ENCODE results near the gene STK39.

DNA sequence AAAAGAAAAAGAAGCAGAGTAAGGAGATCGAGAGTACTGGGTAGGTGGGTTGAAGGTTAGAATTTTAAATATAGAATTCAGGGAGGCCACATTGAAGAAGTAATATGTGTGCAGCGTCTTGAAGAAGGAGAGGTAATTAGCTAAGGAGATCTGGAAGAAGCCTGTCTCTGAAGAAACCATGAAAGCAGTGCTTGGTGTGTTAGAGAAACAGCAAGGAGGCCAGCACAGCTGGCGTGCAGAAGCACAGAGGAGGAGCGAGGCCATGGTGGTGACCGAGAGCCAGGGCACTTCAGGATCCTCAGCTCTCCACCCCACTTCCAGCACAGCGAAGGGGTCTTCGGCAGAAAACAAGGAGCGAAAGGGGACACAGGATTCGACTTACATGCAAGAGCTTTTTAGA lies 305.8 kb downstream of the STK39 start:
- no peak for TF ChIP-seq EZH2 (IDR thresholded peaks at IDR 0.05; ENCODE audit: borderline replicate concordance, insufficient read depth, low read depth, low read length, poor library complexity, severe bottlenecking)
- TF ChIP-seq, protein P1, sequence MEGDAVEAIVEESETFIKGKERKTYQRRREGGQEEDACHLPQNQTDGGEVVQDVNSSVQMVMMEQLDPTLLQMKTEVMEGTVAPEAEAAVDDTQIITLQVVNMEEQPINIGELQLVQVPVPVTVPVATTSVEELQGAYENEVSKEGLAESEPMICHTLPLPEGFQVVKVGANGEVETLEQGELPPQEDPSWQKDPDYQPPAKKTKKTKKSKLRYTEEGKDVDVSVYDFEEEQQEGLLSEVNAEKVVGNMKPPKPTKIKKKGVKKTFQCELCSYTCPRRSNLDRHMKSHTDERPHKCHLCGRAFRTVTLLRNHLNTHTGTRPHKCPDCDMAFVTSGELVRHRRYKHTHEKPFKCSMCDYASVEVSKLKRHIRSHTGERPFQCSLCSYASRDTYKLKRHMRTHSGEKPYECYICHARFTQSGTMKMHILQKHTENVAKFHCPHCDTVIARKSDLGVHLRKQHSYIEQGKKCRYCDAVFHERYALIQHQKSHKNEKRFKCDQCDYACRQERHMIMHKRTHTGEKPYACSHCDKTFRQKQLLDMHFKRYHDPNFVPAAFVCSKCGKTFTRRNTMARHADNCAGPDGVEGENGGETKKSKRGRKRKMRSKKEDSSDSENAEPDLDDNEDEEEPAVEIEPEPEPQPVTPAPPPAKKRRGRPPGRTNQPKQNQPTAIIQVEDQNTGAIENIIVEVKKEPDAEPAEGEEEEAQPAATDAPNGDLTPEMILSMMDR (IDR thresholded peaks at IDR 0.05), result no peak

All from B cell (primary cell).